D341Med (cell line): ENCODE results near the gene WDR53.
"Not testable (repeated sequence)": the region's sequence is repeated elsewhere in the genome, so short reads cannot be mapped to it uniquely, and the experiment has no call there.

Experiments
- DNase-seq: peaks from one replicate; pipeline ENCODE4 v3.0.0; 2012; ENCODE audit warnings: low spot score

Gene WDR53

GRCh38 chr3:196517919-196518318, 50.4 kb downstream of the WDR53 start:
- no peak for DNase-seq

DNA sequence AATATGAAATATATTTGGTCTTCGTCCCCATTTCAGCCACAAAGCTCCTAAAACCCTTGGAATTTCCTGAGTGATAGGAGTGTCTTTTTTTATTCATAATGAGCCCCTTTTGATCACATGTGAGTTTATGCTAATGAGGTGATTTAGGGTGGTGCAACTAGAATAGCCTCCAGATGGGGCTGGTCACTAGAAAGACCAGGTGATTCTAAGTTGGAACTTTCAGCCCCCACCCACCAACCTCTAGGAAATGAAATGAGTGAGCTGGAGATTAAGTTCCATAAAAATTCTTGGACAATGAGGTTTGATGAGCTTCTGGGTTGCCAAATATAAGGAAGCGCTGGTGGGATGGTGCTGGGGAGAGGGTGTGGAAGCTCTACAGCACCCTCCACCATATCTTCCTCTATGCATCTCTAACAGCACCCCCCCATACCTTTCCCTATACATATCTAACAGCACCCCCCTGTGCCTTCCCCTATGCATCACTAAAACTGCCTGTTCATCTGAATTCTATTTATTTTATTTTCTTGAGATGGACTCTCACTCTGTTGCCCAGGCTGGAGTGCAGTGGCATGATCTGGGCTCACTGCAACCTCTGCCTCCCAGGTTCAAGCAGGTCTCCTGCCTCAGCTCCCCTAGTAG, 51.1 kb downstream of the WDR53 start:
- DNase-seq: no peak

DNA sequence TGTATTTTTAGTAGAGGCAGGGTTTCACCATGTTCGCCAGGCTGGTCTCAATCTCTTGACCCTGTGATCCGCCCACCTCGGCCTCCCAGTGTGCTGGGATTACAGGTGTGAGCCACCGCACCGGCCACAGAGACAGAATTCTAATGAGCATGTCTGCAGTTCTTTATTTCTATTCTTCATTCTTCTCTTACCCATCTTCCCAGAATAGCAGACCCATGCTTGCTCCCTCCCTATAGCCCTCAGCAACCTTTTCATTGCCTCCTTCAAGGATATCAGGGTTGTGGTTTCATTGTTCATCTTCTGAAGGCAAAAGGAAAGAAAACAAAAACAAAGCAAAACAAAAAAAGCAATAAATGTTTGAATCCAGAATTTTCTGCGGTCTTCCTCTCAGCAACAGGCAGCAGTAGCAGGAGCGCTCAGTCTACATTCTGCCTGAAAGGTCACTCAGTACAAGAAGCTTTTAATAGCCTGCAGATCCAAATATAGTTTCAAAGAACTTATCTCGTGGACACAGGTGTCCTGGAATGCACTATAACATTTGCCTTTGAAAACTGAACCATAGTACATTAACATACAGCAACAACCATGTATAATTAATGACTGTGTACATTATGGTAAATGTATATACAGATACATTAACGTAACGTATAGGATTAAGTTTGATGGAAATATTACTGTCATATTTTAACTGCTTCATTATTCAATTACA, 53.3 kb downstream of the WDR53 start, which contains the start of gene SMCO1:
Gene SMCO1, minus strand, starts transcription at position 434 of the 709 bp plus-strand sequence. Its CDS starts 137 bp downstream, at position 297.
- no peak for DNase-seq

- no peak for DNase-seq
These were observed 54.0 kb downstream of the WDR53 start for GRCh38 chr3:196514350-196514716.

DNA sequence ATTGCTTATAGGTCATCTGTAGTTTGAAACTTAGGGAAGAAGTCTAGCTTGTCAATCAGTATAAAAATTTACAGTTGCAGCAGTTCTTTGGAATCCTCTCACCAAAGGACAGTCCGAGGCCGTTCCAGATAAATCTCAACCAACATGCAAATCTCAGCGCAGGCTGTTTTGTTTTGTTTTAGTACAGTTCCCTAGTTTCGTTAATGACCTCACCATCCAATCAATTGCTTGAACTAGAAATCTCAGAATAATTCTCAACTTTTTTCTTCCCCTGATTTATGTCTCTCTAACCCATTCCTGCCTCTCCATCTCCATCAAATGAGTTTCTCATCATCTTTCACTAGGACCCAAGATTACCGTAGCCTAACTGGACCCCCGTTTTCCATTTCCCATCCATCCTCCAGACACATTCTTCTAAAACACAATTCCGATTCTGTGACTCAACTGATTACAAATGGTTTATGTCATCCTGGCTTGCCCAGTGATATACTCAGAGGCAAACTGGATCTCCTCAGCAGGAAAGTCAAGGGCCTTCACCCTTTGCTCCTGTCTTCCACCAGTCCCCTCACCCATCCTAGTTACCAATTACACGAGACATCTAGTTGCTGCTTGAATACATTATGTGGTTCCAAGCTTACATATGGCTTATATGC, 54.5 kb downstream of the WDR53 start:
- no peak for DNase-seq

- DNase-seq: not testable (repeated sequence)
These were observed 56.5 kb downstream of the WDR53 start for GRCh38 chr3:196511646-196512425.

- not testable (repeated sequence) for DNase-seq
These were observed 57.2 kb downstream of the WDR53 start for GRCh38 chr3:196511108-196511507.

GRCh38 chr3:196506687-196507086, 61.7 kb downstream of the WDR53 start:
- DNase-seq: no peak

- no peak for DNase-seq
These were observed 63.8 kb downstream of the WDR53 start for GRCh38 chr3:196504556-196504955.
